ENCODE measurements around the gene C1GALT1C1L. TPM values are rescaled to one million over a fixed set of nuclear protein-coding genes. Genes with fewer than 3 reads are reported as not detected.

Gene C1GALT1C1L
- total and polyA plus RNA-seq, 2 donors (not counting 1 experiment from before 2014, with no cell fraction given) = not detected

GRCh38 chr2:43708891-43709290 lies 32.7 kb upstream of the C1GALT1C1L start:
- H4K20me1 ChIP-seq (ENCODE audit: control insufficient read depth, insufficient read depth, low read length, poor library complexity, severe bottlenecking) = no peaks in the 10 kb centered on the region
- no peak for ATAC-seq (ENCODE audit: low read depth)
- Mint-ChIP-seq H3K9me3 (ENCODE audit: insufficient read depth) (no peaks in the 10 kb centered on the region), H3K27ac (no peak overlapping the region), H3K27me3 (peaks cover 32% of the 10 kb centered on the region), H3K4me1 (no peaks in the 10 kb centered on the region), H3K4me3 (no peak overlapping the region)
- peaks cover 0 to 10% (median 4%) of the 10 kb centered on the region in 4 experiments for H3K27me3 ChIP-seq (replicated peaks in 1 of 4; ENCODE audit: control extremely low read depth in 1 of 4, control insufficient read depth in 3 of 4, insufficient read depth in 4 of 4, low read length in 3 of 4)
- POLR2A ChIA-PET = no interaction called here
- CTCF ChIA-PET = no interaction called here
- H3K4me2 ChIP-seq (replicated peaks; ENCODE audit: low read depth, low read length, poor library complexity, severe bottlenecking) = no peak overlapping the region
- H3K4me3 ChIP-seq (ENCODE audit: control extremely low read depth in 1 of 5, extremely low read depth in 1 of 5, insufficient read depth in 1 of 5, low read depth in 2 of 5, low read length in 4 of 5) = no peak overlapping the region
- H3K9me3 ChIP-seq (ENCODE audit: control extremely low read depth in 1 of 3, control insufficient read depth in 2 of 3, insufficient read depth in 1 of 3, low read length in 2 of 3) = no peaks in the 10 kb centered on the region
- H3K9ac ChIP-seq (ENCODE audit: low read length) = no peak overlapping the region
- DNase-seq = no peak
- intact Hi-C loops (cut with micrococcal nuclease) = no loop called here
- H3K79me2 ChIP-seq (ENCODE audit: control insufficient read depth, insufficient read depth, low read length) = no peaks in the 10 kb centered on the region
- H3K27ac ChIP-seq (ENCODE audit: low read length in 2 of 2) = no peak overlapping the region
- no peaks in the 10 kb centered on the region for H3K4me1 ChIP-seq (ENCODE audit: control insufficient read depth in 2 of 2, insufficient read depth in 2 of 2, low read length in 2 of 2)
- H3K36me3 ChIP-seq (replicated peaks in 1 of 2; ENCODE audit: control extremely low read depth in 1 of 2, control insufficient read depth in 1 of 2, extremely low read depth in 1 of 2, insufficient read depth in 2 of 2, low read length in 1 of 2) = no peaks in the 10 kb centered on the region
- TF ChIP-seq, protein P1, sequence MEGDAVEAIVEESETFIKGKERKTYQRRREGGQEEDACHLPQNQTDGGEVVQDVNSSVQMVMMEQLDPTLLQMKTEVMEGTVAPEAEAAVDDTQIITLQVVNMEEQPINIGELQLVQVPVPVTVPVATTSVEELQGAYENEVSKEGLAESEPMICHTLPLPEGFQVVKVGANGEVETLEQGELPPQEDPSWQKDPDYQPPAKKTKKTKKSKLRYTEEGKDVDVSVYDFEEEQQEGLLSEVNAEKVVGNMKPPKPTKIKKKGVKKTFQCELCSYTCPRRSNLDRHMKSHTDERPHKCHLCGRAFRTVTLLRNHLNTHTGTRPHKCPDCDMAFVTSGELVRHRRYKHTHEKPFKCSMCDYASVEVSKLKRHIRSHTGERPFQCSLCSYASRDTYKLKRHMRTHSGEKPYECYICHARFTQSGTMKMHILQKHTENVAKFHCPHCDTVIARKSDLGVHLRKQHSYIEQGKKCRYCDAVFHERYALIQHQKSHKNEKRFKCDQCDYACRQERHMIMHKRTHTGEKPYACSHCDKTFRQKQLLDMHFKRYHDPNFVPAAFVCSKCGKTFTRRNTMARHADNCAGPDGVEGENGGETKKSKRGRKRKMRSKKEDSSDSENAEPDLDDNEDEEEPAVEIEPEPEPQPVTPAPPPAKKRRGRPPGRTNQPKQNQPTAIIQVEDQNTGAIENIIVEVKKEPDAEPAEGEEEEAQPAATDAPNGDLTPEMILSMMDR (IDR thresholded peaks at IDR 0.05) = no peak
- no peak for TF ChIP-seq EZH2 (IDR thresholded peaks at IDR 0.05; ENCODE audit: borderline replicate concordance, insufficient read depth, low read depth, low read length, poor library complexity, severe bottlenecking)
- no peak overlapping the region for H2AFZ ChIP-seq (ENCODE audit: insufficient read depth, low read depth, low read length, poor library complexity, severe bottlenecking)

- Histone ChIP-seq H3K27me3 (replicated peaks in 1 of 4; ENCODE audit: control extremely low read depth in 1 of 4, control insufficient read depth in 3 of 4, insufficient read depth in 4 of 4, low read length in 3 of 4) (peaks cover 0 to 10% (median 4%) of the 10 kb centered on the region in 4 experiments), H3K9ac (ENCODE audit: low read length) (no peak overlapping the region), H3K4me2 (replicated peaks; ENCODE audit: low read depth, low read length, poor library complexity, severe bottlenecking) (no peak overlapping the region), H2AFZ (ENCODE audit: insufficient read depth, low read depth, low read length, poor library complexity, severe bottlenecking) (no peak overlapping the region), H3K36me3 (replicated peaks in 1 of 2; ENCODE audit: control extremely low read depth in 1 of 2, control insufficient read depth in 1 of 2, extremely low read depth in 1 of 2, insufficient read depth in 2 of 2, low read length in 1 of 2) (no peaks in the 10 kb centered on the region), H4K20me1 (ENCODE audit: control insufficient read depth, insufficient read depth, low read length, poor library complexity, severe bottlenecking) (no peaks in the 10 kb centered on the region), H3K79me2 (ENCODE audit: control insufficient read depth, insufficient read depth, low read length) (no peaks in the 10 kb centered on the region), H3K9me3 (ENCODE audit: control extremely low read depth in 1 of 3, control insufficient read depth in 2 of 3, insufficient read depth in 1 of 3, low read length in 2 of 3) (no peaks in the 10 kb centered on the region), H3K27ac (ENCODE audit: low read length in 2 of 2) (no peak overlapping the region), H3K4me3 (ENCODE audit: control extremely low read depth in 1 of 5, extremely low read depth in 1 of 5, insufficient read depth in 1 of 5, low read depth in 2 of 5, low read length in 4 of 5) (no peak overlapping the region), H3K4me1 (ENCODE audit: control insufficient read depth in 2 of 2, insufficient read depth in 2 of 2, low read length in 2 of 2) (no peaks in the 10 kb centered on the region)
- WGBS (ENCODE audit: insufficient coverage) = 98% methylated on average over 6 of the region's 6 CpGs
- H3K4me3 Mint-ChIP-seq = no peak overlapping the region
- CTCF ChIA-PET = no interaction called here
- no peaks in the 10 kb centered on the region for H3K4me1 Mint-ChIP-seq
- POLR2A ChIA-PET = no interaction called here
- peaks cover 33% of the 10 kb centered on the region for H3K27me3 Mint-ChIP-seq
- no peak overlapping the region for H3K27ac Mint-ChIP-seq
- TF ChIP-seq, protein P1 (IDR thresholded peaks at IDR 0.05) = no peak
- TF ChIP-seq EZH2 (IDR thresholded peaks at IDR 0.05; ENCODE audit: borderline replicate concordance, insufficient read depth, low read depth, low read length, poor library complexity, severe bottlenecking) = no peak
- intact Hi-C loops (cut with micrococcal nuclease) = no loop called here
- no peaks in the 10 kb centered on the region for H3K9me3 Mint-ChIP-seq (ENCODE audit: insufficient read depth)
- DNase-seq (no peak), ATAC-seq (ENCODE audit: low read depth) (no peak)
Measured at GRCh38 chr2:43708178-43708577, 31.9 kb upstream of the C1GALT1C1L start.
